OCI-LY7 (cell line): ENCODE measurements around the gene NHERF2.

Experiments used
- CTCF ChIP-seq: fragments of 200-600 bp; sonication (generic); conservative IDR thresholded peaks from 2 replicates; pipeline ENCODE4 v1.5.1; 2014; ENCODE audit warnings: mild to moderate bottlenecking, antibody characterized with exemption, low read length, moderate library complexity, mixed read lengths
- EZH2phosphoT487 ChIP-seq: fragments of 200-600 bp; sonication (generic); IDR thresholded peaks from 2 replicates; pipeline ENCODE4 v1.6.1; 2018; ENCODE audit warnings: low read depth, borderline replicate concordance, mild to moderate bottlenecking, mixed run types, antibody characterized with exemption, low read length, moderate library complexity, mixed read lengths

GRCh38 chr16:2053897-2054296 is 27.2 kb downstream of the NHERF2 start:
- TF ChIP-seq CTCF (no peak), EZH2phosphoT487 (no peak)
